Measurements from ENCODE around the gene TTF1. TPM values are rescaled to one million over a fixed set of nuclear protein-coding genes. Genes with fewer than 3 reads are reported as not detected.

The TTF1 gene
- total and polyA plus RNA-seq, 10 of the 15 experiments (the other 5 are each of a cell fraction or from before 2014, with no cell fraction given), result 11.3 to 25.5 (median 16.0) TPM

- no peak for TF ChIP-seq CBX3 (IDR thresholded peaks at IDR 0.05; ENCODE audit: borderline replicate concordance, low read depth)
- no peak for TF ChIP-seq CTCF (IDR thresholded peaks at IDR 0.05 in 2 of 3, conservative IDR thresholded peaks at IDR 0.05 in 1 of 3; ENCODE audit: control insufficient read depth in 2 of 3, extremely low read depth in 1 of 3, insufficient read depth in 1 of 3, low read depth in 3 of 3, low read length in 3 of 3)
- no peak for TF ChIP-seq NBN (IDR thresholded peaks at IDR 0.05)
- TF ChIP-seq TAF1 (IDR thresholded peaks at IDR 0.05; ENCODE audit: borderline replicate concordance, low read depth, low read length), result no peak
- no peak; the same call in 1 of the 2 replicates for TF ChIP-seq NFIC (IDR thresholded peaks at IDR 0.05; ENCODE audit: low read depth, low read length)
- no peak for TF ChIP-seq CEBPB (IDR thresholded peaks at IDR 0.05; ENCODE audit: borderline replicate concordance in 1 of 2, low read depth in 2 of 2, low read length in 2 of 2)
- 0 out of 2 replicates have a peak, but pooled peaks have one; percentile 28 for TF ChIP-seq SIN3A (IDR thresholded peaks at IDR 0.05; ENCODE audit: low read depth, low read length)
- TF ChIP-seq SMAD1 (IDR thresholded peaks at IDR 0.05; ENCODE audit: low read depth, partially characterized antibody), result no peak
- TF ChIP-seq CBX5 (IDR thresholded peaks at IDR 0.05; ENCODE audit: low read depth), result no peak
- no peak for TF ChIP-seq RBBP5 (conservative IDR thresholded peaks at IDR 0.05)
- TF ChIP-seq YBX1 (IDR thresholded peaks at IDR 0.05), result no peak
- no peak for TF ChIP-seq SMAD5 (IDR thresholded peaks at IDR 0.05; ENCODE audit: low read depth)
- TF ChIP-seq ZNF207 (IDR thresholded peaks at IDR 0.05; ENCODE audit: borderline replicate concordance), result no peak
- TF ChIP-seq MTA3 (IDR thresholded peaks at IDR 0.05; ENCODE audit: borderline replicate concordance, low read length), result 0 out of 2 replicates have a peak, but pooled peaks have one; percentile 42
- no peak for TF ChIP-seq ZNF622 (IDR thresholded peaks at IDR 0.05)
- TF ChIP-seq BMI1 (IDR thresholded peaks at IDR 0.05; ENCODE audit: borderline replicate concordance), result no peak
- no peak for TF ChIP-seq RAD21 (IDR thresholded peaks at IDR 0.05; ENCODE audit: insufficient read depth, low read depth, low read length)
- no peak for TF ChIP-seq E2F4 (IDR thresholded peaks at IDR 0.05; ENCODE audit: low read depth, low read length)
Observed at GRCh38 chr9:132350861-132351315, 55.8 kb downstream of the TTF1 start (continued).

All from GM12878 (cell line).